H1 (cell line): ENCODE measurements around the gene NDUFAF8. TPM values are rescaled to one million over a fixed set of nuclear protein-coding genes. Genes with fewer than 3 reads are reported as not detected.
A peak's percentile ranks its signal among the peaks of the same experiment; 100 is the strongest.

ENCODE experiments used
- CTCF ChIA-PET: fragments of 300-600 bp; sonication (Branson Sonifier 250); formaldehyde crosslinking; loops from one replicate; lab custom pipeline; 2021; ENCODE audit not compliant: partially characterized antibody; lab: Charles Lee
- POLR2A ChIA-PET: fragments of 300-600 bp; sonication (Branson Sonifier 250); formaldehyde crosslinking; loops from one replicate; lab custom pipeline; 2021; ENCODE audit warnings: inconsistent platforms; ENCODE audit not compliant: partially characterized antibody; lab: Charles Lee
- DNase-seq, 2 experiments: peaks; one replicate each; pipeline versions ENCODE4 v3.0.0 to v3.0.0-alpha.2; 2010 to 2022; ENCODE audit warnings: low spot score in 2 of 2, low read depth in 1 of 2, mixed read lengths in 1 of 2
- FAIRE-seq: peaks from 2 replicates; lab custom pipeline; 2011; peaks lifted over from hg19 to GRCh38; lab: Jason Lieb, UNC
- H2AFZ ChIP-seq: 2 replicates; pipeline ENCODE4 v1.8.1; 2012; ENCODE audit warnings: low read length, inconsistent platforms
- H2AK5ac ChIP-seq: 2 replicates; pipeline ENCODE4 v1.6.1; 2013; ENCODE audit warnings: low read depth, low read length
- H2BK120ac ChIP-seq: replicated peaks from 2 replicates; pipeline ENCODE3; 2013; ENCODE audit warnings: low read depth, low read length, inconsistent platforms
- H2BK12ac ChIP-seq: 2 replicates; pipeline ENCODE4 v1.6.1; 2013; ENCODE audit warnings: low read depth, low read length
- H2BK15ac ChIP-seq: 2 replicates; pipeline ENCODE4 v1.6.1; 2013; ENCODE audit warnings: low read length
- H2BK20ac ChIP-seq: 2 replicates; pipeline ENCODE4 v1.6.1; 2013; ENCODE audit warnings: low read length
- H2BK5ac ChIP-seq: 2 replicates; pipeline ENCODE4 v1.6.1; 2013; ENCODE audit warnings: low read depth, low read length
- H3K14ac ChIP-seq: 2 replicates; pipeline ENCODE4 v1.6.1; 2013; ENCODE audit warnings: inconsistent platforms; ENCODE audit not compliant: insufficient read length
- H3K18ac ChIP-seq: 2 replicates; pipeline ENCODE4 v1.6.1; 2013; ENCODE audit warnings: low read length; ENCODE audit errors: extremely low read depth
- H3K23ac ChIP-seq: 2 replicates; pipeline ENCODE4 v1.6.1; 2013; ENCODE audit warnings: inconsistent platforms; ENCODE audit not compliant: insufficient read length
- H3K23me2 ChIP-seq: 2 replicates; pipeline ENCODE4 v1.6.1; 2013; ENCODE audit warnings: low read depth, low read length
- H3K27ac ChIP-seq: 2 replicates; pipeline ENCODE4 v1.6.1; 2011; ENCODE audit warnings: low read depth, low read length, inconsistent platforms
- H3K27me3 ChIP-seq, 4 experiments: replicated peaks in 1 of 4; 1 replicate in 1 of 4; 2 replicates in 3 of 4; pipeline versions ENCODE4 v1.6.1 to v1.8.1; 2011 to 2013; ENCODE audit warnings: low read length in 3 of 4, mild to moderate bottlenecking in 3 of 4, inconsistent platforms in 2 of 4, mixed read lengths in 2 of 4, moderate library complexity in 1 of 4; ENCODE audit not compliant: control insufficient read depth in 3 of 4, insufficient read depth in 3 of 4; ENCODE audit errors: extremely low read depth in 1 of 4
- H3K36me3 ChIP-seq, 4 experiments: 2 replicates each; pipeline versions ENCODE4 v1.6.1 to v1.8.1; 2011 to 2013; ENCODE audit warnings: mild to moderate bottlenecking in 4 of 4, low read length in 3 of 4, moderate library complexity in 2 of 4, control low read depth in 1 of 4, inconsistent platforms in 1 of 4; ENCODE audit not compliant: insufficient read depth in 4 of 4, control insufficient read depth in 2 of 4
- H3K4ac ChIP-seq: replicated peaks from 2 replicates; pipeline ENCODE3; 2013; ENCODE audit warnings: low read length, low read depth, mixed read lengths, inconsistent platforms; ENCODE audit not compliant: insufficient read length
- H3K4me1 ChIP-seq, 4 experiments: replicated peaks in 1 of 4; 1 replicate in 1 of 4; 2 replicates in 3 of 4; pipeline versions ENCODE4 v1.6.1 to v1.8.1; 2011 to 2013; ENCODE audit warnings: low read length in 3 of 4, inconsistent platforms in 2 of 4, mixed read lengths in 1 of 4; ENCODE audit not compliant: insufficient read depth in 4 of 4, control insufficient read depth in 3 of 4
- H3K4me2 ChIP-seq, 2 experiments: 2 replicates each; pipeline versions ENCODE4 v1.6.1 to v1.8.1; 2011 to 2013; ENCODE audit warnings: low read depth in 2 of 2, low read length in 2 of 2, control low read depth in 1 of 2, inconsistent platforms in 1 of 2, mild to moderate bottlenecking in 1 of 2; ENCODE audit not compliant: insufficient read depth in 1 of 2
- H3K4me3 ChIP-seq, 4 experiments: fragments of 200-600, 300-600 bp in 1 of 4; sonication (generic), shearing (Covaris generic), sonication (Bioruptor Twin) in 1 of 4; 2 replicates each; pipeline versions ENCODE4 v1.5.1 to v1.8.1; 2011 to 2016; ENCODE audit warnings: low read length in 4 of 4, low read depth in 3 of 4, control low read depth in 2 of 4, inconsistent platforms in 2 of 4, mild to moderate bottlenecking in 2 of 4, mixed read lengths in 1 of 4, moderate library complexity in 1 of 4; ENCODE audit not compliant: insufficient read depth in 2 of 4; ENCODE audit errors: extremely low read depth in 1 of 4
- H3K56ac ChIP-seq: replicated peaks from 2 replicates; pipeline ENCODE3; 2013; ENCODE audit warnings: low read depth, mild to moderate bottlenecking, mixed read lengths, low read length, inconsistent platforms; ENCODE audit not compliant: insufficient read length
- H3K79me1 ChIP-seq: 2 replicates; pipeline ENCODE4 v1.6.1; 2013; ENCODE audit warnings: low read depth, low read length, control low read depth
- H3K79me2 ChIP-seq, 2 experiments: 2 replicates each; pipeline versions ENCODE4 v1.6.1 to v1.8.1; 2012 to 2013; ENCODE audit warnings: low read length in 2 of 2, mild to moderate bottlenecking in 2 of 2, inconsistent platforms in 1 of 2; ENCODE audit not compliant: insufficient read depth in 2 of 2, control insufficient read depth in 1 of 2
- H3K9ac ChIP-seq, 4 experiments: replicated peaks in 1 of 4; 1 replicate in 1 of 4; 2 replicates in 3 of 4; pipeline versions ENCODE4 v1.6.1 to v1.8.1; 2011 to 2013; ENCODE audit warnings: low read depth in 3 of 4, low read length in 3 of 4, control low read depth in 2 of 4, mild to moderate bottlenecking in 2 of 4, moderate library complexity in 2 of 4, inconsistent platforms in 1 of 4; ENCODE audit errors: extremely low read depth in 1 of 4
- H3K9me3 ChIP-seq, 2 experiments: 2 replicates each; pipeline versions ENCODE4 v1.6.1 to v1.8.1; 2012 to 2013; ENCODE audit warnings: mild to moderate bottlenecking in 2 of 2, moderate library complexity in 2 of 2, control low read depth in 1 of 2, inconsistent platforms in 1 of 2, low read depth in 1 of 2, low read length in 1 of 2, mixed read lengths in 1 of 2; ENCODE audit not compliant: insufficient read depth in 2 of 2
- H4K20me1 ChIP-seq, 2 experiments: replicated peaks in 1 of 2; 2 replicates each; pipeline versions ENCODE3 to v1.8.1; 2011 to 2013; ENCODE audit warnings: inconsistent platforms in 2 of 2, low read length in 2 of 2, mild to moderate bottlenecking in 1 of 2; ENCODE audit not compliant: insufficient read depth in 2 of 2, control insufficient read depth in 1 of 2
- H4K5ac ChIP-seq: 2 replicates; pipeline ENCODE4 v1.6.1; 2013; ENCODE audit warnings: low read length, low read depth, mixed read lengths, inconsistent platforms; ENCODE audit not compliant: insufficient read length
- H4K8ac ChIP-seq: 2 replicates; pipeline ENCODE4 v1.8.0; 2013; ENCODE audit warnings: mild to moderate bottlenecking, moderate library complexity, low read length, inconsistent platforms; ENCODE audit not compliant: insufficient read depth; ENCODE audit errors: extremely low read depth
- H4K91ac ChIP-seq: replicated peaks from 2 replicates; pipeline ENCODE3; 2013; ENCODE audit warnings: low read length, mixed read lengths, inconsistent platforms; ENCODE audit not compliant: insufficient read length
- CTCF ChIP-seq, 3 experiments: IDR thresholded peaks; 1 replicate in 2 of 3; 2 replicates in 1 of 3; pipeline versions ENCODE4 v1.5.1 to v1.6.1; 2011; ENCODE audit warnings: low read length in 3 of 3, mild to moderate bottlenecking in 3 of 3, inconsistent platforms in 2 of 3, low read depth in 1 of 3, moderate library complexity in 1 of 3; ENCODE audit not compliant: insufficient read depth in 1 of 3; ENCODE audit errors: control extremely low read depth in 1 of 3
- EGR1 ChIP-seq: IDR thresholded peaks from 2 replicates; pipeline ENCODE4 v1.6.1; 2011; ENCODE audit warnings: low read depth, low read length, borderline replicate concordance
- GABPA ChIP-seq: IDR thresholded peaks from 2 replicates; pipeline ENCODE4 v1.6.1; 2011; ENCODE audit warnings: mild to moderate bottlenecking, low read length, moderate library complexity, borderline replicate concordance; ENCODE audit not compliant: insufficient read depth
- MAX ChIP-seq: IDR thresholded peaks from 2 replicates; pipeline ENCODE4 v1.6.1; 2012; ENCODE audit warnings: inconsistent platforms
- RAD21 ChIP-seq, 2 experiments: IDR thresholded peaks in 1 of 2; conservative IDR thresholded peaks in 1 of 2; 2 replicates each; pipeline ENCODE4 v1.6.1; 2011; ENCODE audit warnings: low read depth in 2 of 2, low read length in 2 of 2, improper control_type of control experiment in 1 of 2, inconsistent platforms in 1 of 2, mild to moderate bottlenecking in 1 of 2, moderate library complexity in 1 of 2
- WGBS, 2 experiments: shearing (Covaris generic) in 1 of 2; methylation state at CpG; one replicate each; pipeline versions ENCODE4 v1.1.6 to v1.1.7; 2013 to 2015; ENCODE audit warnings: low lambda C conversion rate in 2 of 2, mixed read lengths in 2 of 2, inconsistent platforms in 1 of 2, low coverage in 1 of 2, missing lambda C conversion rate in 1 of 2; ENCODE audit not compliant: insufficient replicate concordance in 2 of 2, insufficient coverage in 1 of 2, insufficient read length in 1 of 2; ENCODE audit errors: extremely low coverage in 1 of 2, missing lambda C conversion rate in 1 of 2; 5-methylcytosine and 5-hydroxymethylcytosine counted together
- polyA plus RNA-seq, 7 experiments: library from polyadenylated mRNA; depleted of rRNA in 3 of 7; stranded (reverse) in 5 of 7; unstranded in 2 of 7; fragments of >200 nt in 5 of 7; fragments of 200-250 nt in 2 of 7; gene quantifications; 1 replicate in 5 of 7; 2 replicates in 1 of 7; 4 replicates in 1 of 7; pipeline versions ENCODE4 v1.2.1 to v1.2.3, GENCODE V29; 2011 to 2013; ENCODE audit warnings: missing spikeins in 2 of 7, mixed read lengths in 2 of 7
- total RNA-seq: library from RNA; stranded (reverse); fragmentation: NEBNext Ultra II Directional; extraction: Animal tissue kit (Norgen Biotek cat#: 25700); gene quantifications from 2 replicates; pipeline ENCODE4 v1.2.1, GENCODE V29; 2021

Gene NDUFAF8
- total and polyA plus RNA-seq, 2 of the 8 experiments (the other 6 are each of a cell fraction or from before 2014, with no cell fraction given): 48.9 to 91.1 TPM

GRCh38 chr17:81254955-81255717 lies 16.0 kb downstream of the NDUFAF8 start:
- peaks cover 6% of the 10 kb centered on the region; the same call in 1 of the 2 replicates for H3K23me2 ChIP-seq
- no peak overlapping the region for H3K23ac ChIP-seq
- H4K5ac ChIP-seq: no peak overlapping the region
- H3K4me3 ChIP-seq: no peak overlapping the region
- no peak overlapping the region for H2BK20ac ChIP-seq
- no peaks in the 10 kb centered on the region for H3K79me2 ChIP-seq
- H2BK120ac ChIP-seq: no peak overlapping the region
- no peak overlapping the region for H2BK12ac ChIP-seq
- ChIA-PET POLR2A (interaction anchor here (0.8 to 1.5 kb wide), 4 partner anchors 32 to 448 kb away, joined by 3 to 5 read pairs (median 4); partner anchors contain the start of genes ACTG1, CEP131 and MRPL12), CTCF (interaction anchor here (0.6 to 7.0 kb wide), 42 partner anchors 10 to 346 kb away, joined by 3 to 50 read pairs (median 4); partner anchors contain the start of genes BAHCC1 and FAAP100)
- H3K27ac ChIP-seq: no peak overlapping the region
- H2AFZ ChIP-seq: no peak overlapping the region
- H3K9me3 ChIP-seq: no peaks in the 10 kb centered on the region
- no peak overlapping the region for H3K4ac ChIP-seq
- H2AK5ac ChIP-seq: no peak overlapping the region
- H3K27me3 ChIP-seq: no peaks in the 10 kb centered on the region
- H3K14ac ChIP-seq: no peak overlapping the region
- no peak overlapping the region for H3K4me2 ChIP-seq
- no peaks in the 10 kb centered on the region for H3K79me1 ChIP-seq
- no peak overlapping the region for H4K8ac ChIP-seq
- no peak overlapping the region for H2BK5ac ChIP-seq
- H2BK15ac ChIP-seq: no peak overlapping the region
- peak; percentile 21 to 68 for DNase-seq
- H3K9ac ChIP-seq: no peak overlapping the region
- peaks cover 0 to 14% of the 10 kb centered on the region in 2 experiments for H4K20me1 ChIP-seq
- FAIRE-seq: no peak
- H3K36me3 ChIP-seq: peaks cover 0 to 7% (median 4%) of the 10 kb centered on the region in 4 experiments; a peak in 3 of 8 replicates
- H4K91ac ChIP-seq: no peak overlapping the region
- H3K18ac ChIP-seq: peak overlapping the region; percentile 38; the same call in 1 of the 2 replicates
- TF ChIP-seq CTCF (IDR thresholded peaks at IDR 0.05; ENCODE audit: control extremely low read depth in 1 of 3, insufficient read depth in 1 of 3, low read depth in 1 of 3, low read length in 3 of 3) (peak; percentile 46 to 59 (median 52)), RAD21 (IDR thresholded peaks at IDR 0.05 in 1 of 2, conservative IDR thresholded peaks at IDR 0.05 in 1 of 2; ENCODE audit: low read depth in 2 of 2, low read length in 2 of 2) (peak; percentile 29 to 45; a peak in 3 of 4 replicates), MAX (no peak), GABPA (peak; percentile 37; the same call in 1 of the 2 replicates), EGR1 (peak; percentile 31; the same call in 1 of the 2 replicates)
- peaks cover 0 to 8% (median 2%) of the 10 kb centered on the region in 4 experiments; a peak in 3 of 7 replicates for H3K4me1 ChIP-seq
- WGBS, 2 experiments: 72% methylated on average over 35 of the region's 35 CpGs; no CpG with 5 or more reads in 1 of the 2 experiments
- H3K56ac ChIP-seq: no peak overlapping the region
